ENCODE results near the gene ST3GAL4.

GRCh38 chr11:126355324-126355925 is at the start of gene ST3GAL4:
- TF ChIP-seq, protein P1, sequence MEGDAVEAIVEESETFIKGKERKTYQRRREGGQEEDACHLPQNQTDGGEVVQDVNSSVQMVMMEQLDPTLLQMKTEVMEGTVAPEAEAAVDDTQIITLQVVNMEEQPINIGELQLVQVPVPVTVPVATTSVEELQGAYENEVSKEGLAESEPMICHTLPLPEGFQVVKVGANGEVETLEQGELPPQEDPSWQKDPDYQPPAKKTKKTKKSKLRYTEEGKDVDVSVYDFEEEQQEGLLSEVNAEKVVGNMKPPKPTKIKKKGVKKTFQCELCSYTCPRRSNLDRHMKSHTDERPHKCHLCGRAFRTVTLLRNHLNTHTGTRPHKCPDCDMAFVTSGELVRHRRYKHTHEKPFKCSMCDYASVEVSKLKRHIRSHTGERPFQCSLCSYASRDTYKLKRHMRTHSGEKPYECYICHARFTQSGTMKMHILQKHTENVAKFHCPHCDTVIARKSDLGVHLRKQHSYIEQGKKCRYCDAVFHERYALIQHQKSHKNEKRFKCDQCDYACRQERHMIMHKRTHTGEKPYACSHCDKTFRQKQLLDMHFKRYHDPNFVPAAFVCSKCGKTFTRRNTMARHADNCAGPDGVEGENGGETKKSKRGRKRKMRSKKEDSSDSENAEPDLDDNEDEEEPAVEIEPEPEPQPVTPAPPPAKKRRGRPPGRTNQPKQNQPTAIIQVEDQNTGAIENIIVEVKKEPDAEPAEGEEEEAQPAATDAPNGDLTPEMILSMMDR (optimal IDR thresholded peaks at IDR 0.05 in 1 of 3, IDR thresholded peaks at IDR 0.05 in 1 of 3, conservative IDR thresholded peaks at IDR 0.05 in 1 of 3; ENCODE audit: extremely low read depth in 1 of 3, insufficient read depth in 2 of 3, low read length in 3 of 3): no peak
- no peak for TF ChIP-seq EZH2 (IDR thresholded peaks at IDR 0.05; ENCODE audit: low read length)
